GM20000 (cell line): ENCODE measurements around the gene CLDN34.

Experiments
- DNase-seq: peaks from one replicate; pipeline ENCODE4 v3.0.0; 2012; ENCODE audit warnings: low spot score
- CTCF ChIP-seq: IDR thresholded peaks from 2 replicates; pipeline ENCODE4 v1.5.1; 2012; ENCODE audit warnings: mild to moderate bottlenecking, control low read depth; ENCODE audit errors: extremely low read depth, missing control alignments

Gene CLDN34

GRCh38 chrX:10007621-10008020, 40.5 kb downstream of the CLDN34 start:
- DNase-seq = no peak
- no peak for TF ChIP-seq CTCF

- TF ChIP-seq CTCF = no peak
- DNase-seq = no peak
Observed at GRCh38 chrX:10008483-10009056, 41.4 kb downstream of the CLDN34 start.

GRCh38 chrX:10009741-10010140, 42.6 kb downstream of the CLDN34 start:
- TF ChIP-seq CTCF = no peak
- DNase-seq = no peak

- TF ChIP-seq CTCF = no peak
- DNase-seq = no peak
Observed at GRCh38 chrX:10010686-10011085, 43.5 kb downstream of the CLDN34 start.

GRCh38 chrX:10011261-10011931, 44.2 kb downstream of the CLDN34 start:
- no peak for TF ChIP-seq CTCF
- no peak for DNase-seq

- DNase-seq = no peak
- no peak for TF ChIP-seq CTCF
Observed at GRCh38 chrX:10011991-10012390, 44.8 kb downstream of the CLDN34 start.

GRCh38 chrX:10014462-10015354, 47.5 kb downstream of the CLDN34 start:
- DNase-seq = peak; percentile 92
- no peak for TF ChIP-seq CTCF
